ENCODE measurements around the gene NUDT2.

Gene NUDT2

DNA sequence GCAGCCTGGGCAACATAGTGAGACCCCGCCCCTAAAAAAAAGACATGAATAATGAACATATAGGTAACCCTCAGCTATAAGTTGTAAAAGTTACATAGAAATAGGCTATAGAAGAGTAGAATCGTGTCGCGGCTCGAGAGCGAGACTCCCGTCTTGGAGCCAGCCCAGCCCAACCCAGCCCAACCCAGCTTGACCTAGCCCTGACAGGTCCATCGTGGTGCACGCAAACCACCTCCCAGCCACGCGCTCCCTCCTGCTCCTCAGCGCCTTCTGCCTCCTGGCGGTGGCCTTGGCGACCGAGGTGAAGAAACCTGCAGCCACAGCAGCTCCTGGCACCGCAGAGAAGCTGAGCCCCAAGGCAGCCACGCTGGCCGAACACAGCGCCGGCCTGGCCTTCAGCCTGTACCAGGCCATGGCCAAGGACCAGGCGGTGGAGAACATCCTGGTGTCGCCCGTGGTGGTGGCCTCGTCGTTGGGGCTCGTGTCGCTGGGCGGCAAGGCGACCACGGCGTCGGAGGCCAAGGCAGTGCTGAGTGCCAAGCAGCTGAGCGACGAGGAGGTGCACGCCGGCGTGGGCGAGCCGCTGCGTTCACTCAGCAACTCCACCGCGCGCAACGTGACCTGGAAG, 11.1 kb upstream of the NUDT2 start:
- Histone ChIP-seq H3K27me3 (ENCODE audit: low read depth, low read length) (no peaks in the 10 kb centered on the region), H3K9me3 (ENCODE audit: control insufficient read depth in 1 of 2, low read length in 2 of 2) (no peaks in the 10 kb centered on the region), H3K4me3 (ENCODE audit: low read depth in 1 of 2, low read length in 2 of 2) (no peak overlapping the region), H3K4me1 (ENCODE audit: control insufficient read depth in 1 of 2, insufficient read depth in 2 of 2, low read length in 2 of 2) (no peaks in the 10 kb centered on the region), H3K36me3 (ENCODE audit: control insufficient read depth in 1 of 2, insufficient read depth in 2 of 2, low read length in 2 of 2) (no peaks in the 10 kb centered on the region), H3K27ac (ENCODE audit: low read length) (no peak overlapping the region)

- no peaks in the 10 kb centered on the region for H3K9me3 ChIP-seq (ENCODE audit: control insufficient read depth in 1 of 2, low read length in 2 of 2)
- H3K4me1 ChIP-seq (ENCODE audit: control insufficient read depth in 1 of 2, insufficient read depth in 2 of 2, low read length in 2 of 2): no peaks in the 10 kb centered on the region
- H3K27ac ChIP-seq (ENCODE audit: low read length): no peak overlapping the region
- no peaks in the 10 kb centered on the region for H3K27me3 ChIP-seq (ENCODE audit: low read depth, low read length)
- no peak overlapping the region for H3K4me3 ChIP-seq (ENCODE audit: low read depth in 1 of 2, low read length in 2 of 2)
- no peaks in the 10 kb centered on the region for H3K36me3 ChIP-seq (ENCODE audit: control insufficient read depth in 1 of 2, insufficient read depth in 2 of 2, low read length in 2 of 2)
Measured at GRCh38 chr9:34321451-34321850, 7.9 kb upstream of the NUDT2 start.

DNA sequence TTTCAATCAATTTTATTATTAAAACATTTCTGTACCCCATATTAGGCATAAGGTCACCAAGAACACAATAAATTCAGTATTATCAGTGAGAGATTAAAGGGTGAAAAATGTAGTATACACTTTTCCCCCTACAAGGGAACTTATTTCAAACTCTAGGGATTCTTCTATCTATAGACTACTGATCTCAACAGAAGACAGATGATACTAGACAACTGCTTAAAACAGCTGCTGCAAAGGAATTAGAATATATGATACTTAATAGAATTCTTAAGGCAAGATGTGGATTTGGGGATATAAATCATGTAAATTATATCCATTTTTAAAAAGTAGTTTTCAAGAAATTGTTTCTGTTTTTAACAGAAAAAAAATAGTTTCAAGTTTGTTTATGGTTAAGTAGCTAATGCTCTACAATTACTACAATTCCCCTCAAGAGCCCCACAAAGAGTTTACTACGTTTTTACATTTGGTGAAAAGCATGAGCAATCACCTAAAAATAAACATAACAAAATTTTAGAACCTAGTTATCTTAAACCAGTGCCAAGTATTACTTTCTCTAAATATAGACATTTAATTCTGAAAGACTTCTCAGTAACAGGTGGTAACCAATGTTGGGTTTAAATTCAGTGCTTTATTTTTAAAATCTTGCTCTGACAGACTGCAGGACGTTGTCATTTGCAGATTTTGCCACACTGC, 6.3 kb upstream of the NUDT2 start:
- no peaks in the 10 kb centered on the region for H3K4me1 ChIP-seq (ENCODE audit: control insufficient read depth in 1 of 2, insufficient read depth in 2 of 2, low read length in 2 of 2)
- H3K36me3 ChIP-seq (ENCODE audit: control insufficient read depth in 1 of 2, insufficient read depth in 2 of 2, low read length in 2 of 2): no peaks in the 10 kb centered on the region
- no peak overlapping the region for H3K4me3 ChIP-seq (ENCODE audit: low read depth in 1 of 2, low read length in 2 of 2)
- no peak overlapping the region for H3K27ac ChIP-seq (ENCODE audit: low read length)
- no peaks in the 10 kb centered on the region for H3K9me3 ChIP-seq (ENCODE audit: control insufficient read depth in 1 of 2, low read length in 2 of 2)
- H3K27me3 ChIP-seq (ENCODE audit: low read depth, low read length): no peaks in the 10 kb centered on the region

- Histone ChIP-seq H3K4me3 (ENCODE audit: low read depth in 1 of 2, low read length in 2 of 2) (no peak overlapping the region), H3K27me3 (ENCODE audit: low read depth, low read length) (no peaks in the 10 kb centered on the region), H3K4me1 (ENCODE audit: control insufficient read depth in 1 of 2, insufficient read depth in 2 of 2, low read length in 2 of 2) (peaks cover 0 to 7% of the 10 kb centered on the region in 2 donors), H3K9me3 (ENCODE audit: control insufficient read depth in 1 of 2, low read length in 2 of 2) (no peaks in the 10 kb centered on the region), H3K27ac (ENCODE audit: low read length) (no peak overlapping the region), H3K36me3 (ENCODE audit: control insufficient read depth in 1 of 2, insufficient read depth in 2 of 2, low read length in 2 of 2) (no peaks in the 10 kb centered on the region)
Measured at GRCh38 chr9:34326690-34327089, 2.7 kb upstream of the NUDT2 start.

DNA sequence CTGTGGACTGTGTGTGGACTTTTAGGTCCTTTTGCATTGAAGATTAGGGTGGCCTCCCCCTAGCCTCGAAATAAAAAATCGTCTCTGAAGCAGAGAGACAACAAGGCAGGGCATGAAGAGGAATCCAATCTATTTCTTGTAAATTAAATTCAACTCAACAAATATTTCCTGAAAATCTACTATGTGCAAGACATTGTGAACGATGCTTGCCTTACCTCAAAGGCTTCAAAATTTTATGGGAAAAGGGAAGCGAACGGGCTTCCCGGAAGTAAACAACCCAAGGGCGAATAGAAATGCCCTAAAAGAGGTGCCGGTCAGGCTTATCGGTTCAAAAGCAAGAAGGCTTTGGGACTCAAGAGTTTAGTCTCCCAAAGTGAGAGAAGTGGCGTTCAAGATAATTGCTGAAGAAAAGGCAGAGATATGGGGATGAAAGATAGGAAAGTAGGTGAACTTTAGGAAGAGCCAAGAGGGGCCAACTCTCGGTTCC, 826 bp upstream of the NUDT2 start:
- H3K27ac ChIP-seq (ENCODE audit: low read length): peak overlapping the region; percentile 68
- H3K27me3 ChIP-seq (ENCODE audit: low read depth, low read length): no peaks in the 10 kb centered on the region
- peak overlapping the region; percentile 81 to 95 for H3K4me3 ChIP-seq (ENCODE audit: low read depth in 1 of 2, low read length in 2 of 2)
- no peaks in the 10 kb centered on the region for H3K36me3 ChIP-seq (ENCODE audit: control insufficient read depth in 1 of 2, insufficient read depth in 2 of 2, low read length in 2 of 2)
- H3K9me3 ChIP-seq (ENCODE audit: control insufficient read depth in 1 of 2, low read length in 2 of 2): no peaks in the 10 kb centered on the region
- peaks cover 0 to 15% of the 10 kb centered on the region in 2 donors for H3K4me1 ChIP-seq (ENCODE audit: control insufficient read depth in 1 of 2, insufficient read depth in 2 of 2, low read length in 2 of 2)

DNA sequence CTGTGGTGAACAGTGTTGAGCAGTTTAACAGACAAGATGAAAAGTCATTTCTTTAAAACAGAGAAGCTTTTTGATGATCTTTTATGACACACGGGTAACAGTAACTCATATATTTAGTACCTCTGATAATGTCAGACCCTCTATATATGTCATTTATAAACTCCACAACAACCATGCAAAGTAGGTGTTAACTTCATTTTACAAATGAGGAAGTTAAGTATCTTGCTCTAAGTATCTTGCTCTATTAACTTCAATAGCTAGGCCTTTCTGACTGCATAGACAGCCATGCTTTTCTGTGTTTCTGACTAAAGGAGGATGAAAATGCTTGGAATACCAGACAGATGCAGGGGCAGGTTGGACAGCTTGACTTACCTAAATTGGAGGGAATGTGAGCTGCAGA, 1.8 kb downstream of the NUDT2 start:
- Histone ChIP-seq H3K9me3 (ENCODE audit: control insufficient read depth in 1 of 2, low read length in 2 of 2) (no peaks in the 10 kb centered on the region), H3K36me3 (ENCODE audit: control insufficient read depth in 1 of 2, insufficient read depth in 2 of 2, low read length in 2 of 2) (no peaks in the 10 kb centered on the region), H3K27me3 (ENCODE audit: low read depth, low read length) (no peaks in the 10 kb centered on the region), H3K27ac (ENCODE audit: low read length) (no peak overlapping the region), H3K4me3 (ENCODE audit: low read depth in 1 of 2, low read length in 2 of 2) (no peak overlapping the region), H3K4me1 (ENCODE audit: control insufficient read depth in 1 of 2, insufficient read depth in 2 of 2, low read length in 2 of 2) (peaks cover 0 to 26% of the 10 kb centered on the region in 2 donors)

DNA sequence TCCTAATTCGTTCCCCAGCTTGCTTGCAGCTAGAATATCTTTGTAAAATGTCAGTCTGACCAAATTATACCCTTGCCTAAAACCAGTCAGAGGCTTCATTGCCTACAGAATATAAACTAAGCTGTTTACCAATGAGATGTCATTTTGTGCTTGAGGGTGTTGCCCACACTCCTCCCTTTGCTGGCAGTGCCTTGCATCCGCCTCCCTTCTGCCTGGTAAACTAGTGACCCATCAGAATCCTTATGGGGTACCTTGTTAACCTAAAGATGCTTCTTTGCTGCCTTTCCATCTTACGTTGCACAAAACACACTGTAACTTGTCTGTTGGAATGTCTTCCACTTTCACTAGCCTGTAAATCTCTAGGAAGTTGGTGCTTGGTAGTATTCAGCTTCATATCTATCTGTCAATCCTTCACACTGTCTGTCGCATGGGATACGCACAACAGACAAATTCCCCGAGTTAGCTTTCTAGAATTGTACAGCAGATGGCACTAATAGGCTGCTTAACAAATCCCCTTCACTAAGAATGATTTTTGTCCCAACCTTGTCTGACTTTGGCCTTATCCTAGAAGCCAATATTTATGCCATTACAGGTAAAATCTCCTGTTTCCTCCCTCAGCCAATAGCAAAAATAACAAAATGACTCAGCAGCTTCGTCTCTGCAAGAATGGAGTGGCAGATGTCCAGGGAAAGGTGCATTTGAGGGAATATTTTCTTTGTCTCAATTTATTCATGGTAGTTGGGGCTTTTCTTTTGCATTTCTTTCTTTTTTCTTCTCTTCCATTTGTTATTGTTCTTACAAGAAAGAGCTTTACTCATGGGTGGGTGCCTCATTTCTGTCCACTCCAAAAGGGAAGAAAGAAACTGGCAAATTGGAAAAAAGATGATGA, 3.0 kb downstream of the NUDT2 start:
- Histone ChIP-seq H3K36me3 (ENCODE audit: control insufficient read depth in 1 of 2, insufficient read depth in 2 of 2, low read length in 2 of 2) (no peaks in the 10 kb centered on the region), H3K9me3 (ENCODE audit: control insufficient read depth in 1 of 2, low read length in 2 of 2) (no peaks in the 10 kb centered on the region), H3K4me3 (ENCODE audit: low read depth in 1 of 2, low read length in 2 of 2) (no peak overlapping the region), H3K27me3 (ENCODE audit: low read depth, low read length) (no peaks in the 10 kb centered on the region), H3K27ac (ENCODE audit: low read length) (no peak overlapping the region), H3K4me1 (ENCODE audit: control insufficient read depth in 1 of 2, insufficient read depth in 2 of 2, low read length in 2 of 2) (peaks cover 0 to 26% of the 10 kb centered on the region in 2 donors)

DNA sequence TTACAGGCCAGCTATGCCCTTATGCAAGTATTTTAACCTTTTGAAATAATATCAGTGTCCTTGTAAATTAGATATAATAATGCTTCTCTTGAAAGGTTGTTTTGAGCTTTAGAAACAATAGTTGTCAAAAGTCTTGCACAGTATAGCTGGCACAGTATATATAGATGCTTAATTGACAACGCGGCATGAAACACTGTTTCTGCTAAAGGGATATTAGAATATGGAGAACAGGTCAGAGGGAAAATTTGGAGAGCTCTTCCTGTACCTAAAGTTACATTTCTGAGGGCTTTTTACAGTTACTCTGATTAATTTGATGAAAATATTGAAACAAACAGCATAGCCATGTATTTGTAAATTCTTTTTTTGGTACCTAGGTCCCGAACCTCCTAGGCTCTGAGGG, 4.5 kb downstream of the NUDT2 start:
- H3K4me3 ChIP-seq (ENCODE audit: low read depth in 1 of 2, low read length in 2 of 2): no peak overlapping the region
- H3K36me3 ChIP-seq (ENCODE audit: control insufficient read depth in 1 of 2, insufficient read depth in 2 of 2, low read length in 2 of 2): peaks cover 2 to 4% of the 10 kb centered on the region in 2 donors
- no peak overlapping the region for H3K27ac ChIP-seq (ENCODE audit: low read length)
- peaks cover 0 to 22% of the 10 kb centered on the region in 2 donors for H3K4me1 ChIP-seq (ENCODE audit: control insufficient read depth in 1 of 2, insufficient read depth in 2 of 2, low read length in 2 of 2)
- H3K27me3 ChIP-seq (ENCODE audit: low read depth, low read length): no peaks in the 10 kb centered on the region
- no peaks in the 10 kb centered on the region for H3K9me3 ChIP-seq (ENCODE audit: control insufficient read depth in 1 of 2, low read length in 2 of 2)

DNA sequence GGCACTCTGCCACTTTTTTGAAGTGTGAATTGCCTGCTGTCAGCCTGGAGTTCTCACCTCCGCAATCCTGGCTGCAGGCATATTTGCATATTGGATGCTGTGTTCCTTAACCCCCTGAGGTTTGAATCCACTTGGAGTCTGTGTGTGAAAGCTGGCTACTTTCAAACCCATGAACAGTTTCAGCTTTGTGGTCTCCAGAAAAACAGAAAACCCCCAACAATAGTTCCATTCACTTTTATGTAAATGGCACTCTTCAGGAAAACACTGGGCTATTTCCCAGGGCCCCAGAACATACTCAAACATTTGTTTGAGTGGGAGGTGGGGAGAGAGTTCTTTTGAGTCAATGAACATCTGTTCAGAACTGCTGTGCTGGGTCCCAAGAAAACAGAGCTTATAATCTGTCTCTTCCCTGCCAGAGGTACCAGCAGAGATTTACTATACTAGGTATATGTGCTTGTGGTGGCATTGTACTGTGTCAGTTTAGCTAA, 5.0 kb downstream of the NUDT2 start:
- Histone ChIP-seq H3K36me3 (ENCODE audit: control insufficient read depth in 1 of 2, insufficient read depth in 2 of 2, low read length in 2 of 2) (peaks cover 7 to 9% of the 10 kb centered on the region in 2 donors), H3K9me3 (ENCODE audit: control insufficient read depth in 1 of 2, low read length in 2 of 2) (no peaks in the 10 kb centered on the region), H3K27ac (ENCODE audit: low read length) (no peak overlapping the region), H3K4me3 (ENCODE audit: low read depth in 1 of 2, low read length in 2 of 2) (no peak overlapping the region), H3K4me1 (ENCODE audit: control insufficient read depth in 1 of 2, insufficient read depth in 2 of 2, low read length in 2 of 2) (peaks cover 0 to 26% of the 10 kb centered on the region in 2 donors), H3K27me3 (ENCODE audit: low read depth, low read length) (no peaks in the 10 kb centered on the region)

DNA sequence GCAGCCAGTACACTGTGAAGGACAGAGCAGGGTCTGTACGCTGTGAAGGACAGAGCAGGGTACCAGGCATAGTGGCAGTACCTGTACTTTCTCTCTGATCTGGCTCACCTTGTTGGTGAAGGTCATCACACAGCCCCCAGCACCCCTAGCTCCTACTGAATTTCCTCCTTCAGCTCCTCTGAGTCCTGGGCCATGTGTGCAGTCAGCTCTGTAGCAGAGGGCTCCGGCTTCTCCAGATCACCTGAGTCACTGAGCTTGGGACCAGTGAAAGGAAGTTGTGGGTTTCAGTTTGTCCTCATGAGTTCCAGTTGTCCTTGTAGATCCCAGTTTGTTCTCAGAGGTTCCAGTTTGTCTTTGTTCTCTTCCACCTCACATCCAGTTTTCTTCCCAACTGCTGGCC, 5.5 kb downstream of the NUDT2 start:
- H3K4me3 ChIP-seq (ENCODE audit: low read depth in 1 of 2, low read length in 2 of 2): no peak overlapping the region
- no peak overlapping the region for H3K27ac ChIP-seq (ENCODE audit: low read length)
- peaks cover 0 to 26% of the 10 kb centered on the region in 2 donors for H3K4me1 ChIP-seq (ENCODE audit: control insufficient read depth in 1 of 2, insufficient read depth in 2 of 2, low read length in 2 of 2)
- peaks cover 10 to 11% of the 10 kb centered on the region in 2 donors for H3K36me3 ChIP-seq (ENCODE audit: control insufficient read depth in 1 of 2, insufficient read depth in 2 of 2, low read length in 2 of 2)
- H3K27me3 ChIP-seq (ENCODE audit: low read depth, low read length): no peaks in the 10 kb centered on the region
- no peaks in the 10 kb centered on the region for H3K9me3 ChIP-seq (ENCODE audit: control insufficient read depth in 1 of 2, low read length in 2 of 2)

- Histone ChIP-seq H3K4me1 (ENCODE audit: control insufficient read depth in 1 of 2, insufficient read depth in 2 of 2, low read length in 2 of 2) (peaks cover 0 to 26% of the 10 kb centered on the region in 2 donors), H3K27me3 (ENCODE audit: low read depth, low read length) (no peaks in the 10 kb centered on the region), H3K4me3 (ENCODE audit: low read depth in 1 of 2, low read length in 2 of 2) (no peak overlapping the region), H3K27ac (ENCODE audit: low read length) (no peak overlapping the region), H3K36me3 (ENCODE audit: control insufficient read depth in 1 of 2, insufficient read depth in 2 of 2, low read length in 2 of 2) (peaks cover 11 to 12% of the 10 kb centered on the region in 2 donors), H3K9me3 (ENCODE audit: control insufficient read depth in 1 of 2, low read length in 2 of 2) (no peaks in the 10 kb centered on the region)
Measured at GRCh38 chr9:34335376-34335775, 6.0 kb downstream of the NUDT2 start.

Measured in muscle layer of duodenum (tissue), 2 donors.